ENCODE measurements around the gene BCKDHA. TPM values are rescaled to one million over a fixed set of nuclear protein-coding genes. Genes with fewer than 3 reads are reported as not detected.

The BCKDHA gene
- total and polyA plus RNA-seq, 2 of the 4 experiments (the other 2 are of a cell fraction): 7.6 to 7.7 TPM

DNA sequence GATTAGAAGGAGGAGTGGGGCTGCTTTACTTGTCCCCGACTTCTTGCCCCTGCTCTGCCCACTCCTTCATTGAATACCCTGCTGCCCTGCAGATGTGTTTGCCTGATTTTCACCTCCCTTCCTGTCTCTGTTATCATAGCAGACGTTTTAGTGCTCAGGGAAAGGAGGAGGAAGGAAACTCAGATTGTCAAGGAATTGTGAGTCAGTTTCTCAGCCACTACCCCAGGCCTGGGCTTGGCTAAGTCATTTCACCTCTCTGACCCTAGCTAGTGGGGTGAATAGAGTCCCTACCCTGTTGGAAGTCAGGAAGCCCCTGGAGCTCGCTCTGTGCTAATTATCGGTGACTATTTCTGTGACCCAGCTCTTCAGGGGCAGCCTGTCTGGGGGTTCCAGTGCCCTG lies 3.9 kb downstream of the BCKDHA start:
- H3K4ac ChIP-seq (ENCODE audit: low read depth, low read length): no peak overlapping the region
- TF ChIP-seq BHLHE40 (IDR thresholded peaks at IDR 0.05; ENCODE audit: low read depth, low read length) (no peak), RAD21 (IDR thresholded peaks at IDR 0.05; ENCODE audit: low read length) (no peak), CHD1 (IDR thresholded peaks at IDR 0.05; ENCODE audit: low read depth, low read length) (no peak), ELK1 (IDR thresholded peaks at IDR 0.05; ENCODE audit: borderline replicate concordance, low read depth, low read length) (no peak), MAFK (IDR thresholded peaks at IDR 0.05; ENCODE audit: low read depth, low read length) (no peak), RCOR1 (IDR thresholded peaks at IDR 0.05; ENCODE audit: insufficient replicate concordance, low read length) (no peak), SMC3 (IDR thresholded peaks at IDR 0.05; ENCODE audit: low read depth, low read length) (no peak), FOS (IDR thresholded peaks at IDR 0.05; ENCODE audit: low read depth, low read length) (no peak), POLR2A (IDR thresholded peaks at IDR 0.05; ENCODE audit: low read depth, low read length) (no peak), USF2 (IDR thresholded peaks at IDR 0.05; ENCODE audit: low read depth, low read length) (no peak)
- no peak overlapping the region for H2BK5ac ChIP-seq (ENCODE audit: low read depth, low read length, poor library complexity, severe bottlenecking)
- dilution Hi-C loops (cut with HindIII; ENCODE audit: low sequenced_read_pairs, unreplicated experiment): no loop called here
- no peak overlapping the region for H3K14ac ChIP-seq (replicated peaks; ENCODE audit: low read depth, low read length)
- in situ Hi-C loops (cut with MboI; ENCODE audit: low sequenced_read_pairs): no loop called here
- no peak overlapping the region for H2BK120ac ChIP-seq (ENCODE audit: low read depth, low read length)
- H3K27ac ChIP-seq (ENCODE audit: insufficient read depth, low read length): no peak overlapping the region
- ATAC-seq (ENCODE audit: low read depth) (no peak), DNase-seq (no peak)
- H3K27me3 ChIP-seq (ENCODE audit: control insufficient read depth, insufficient read depth, low read length): no peaks in the 10 kb centered on the region
- POLR2A ChIA-PET (ENCODE audit: unreplicated experiment): no interaction called here
- H3K9ac ChIP-seq (ENCODE audit: low read depth, low read length): no peak overlapping the region
- no peak overlapping the region for H3K18ac ChIP-seq (ENCODE audit: low read depth, low read length)
- no peak overlapping the region for H2BK15ac ChIP-seq (ENCODE audit: low read depth, low read length)
- H2BK20ac ChIP-seq (ENCODE audit: low read depth, low read length): no peak overlapping the region
- no peak overlapping the region for H4K5ac ChIP-seq (ENCODE audit: low read depth, low read length)
- BruUV-seq (replicated peaks): no TSS peak
- no peak overlapping the region for H3K56ac ChIP-seq (ENCODE audit: extremely low read depth, insufficient read depth, low read length)
- no peak overlapping the region for H3K23ac ChIP-seq (ENCODE audit: low read depth, low read length)
- peaks cover 23 to 36% of the 10 kb centered on the region in 2 experiments for H3K79me1 ChIP-seq (ENCODE audit: low read depth in 1 of 2, low read length in 2 of 2)
- no peak overlapping the region for H2AK5ac ChIP-seq (ENCODE audit: low read depth, low read length)
- intact Hi-C loops (cut with micrococcal nuclease): no loop called here
- H3K4me2 ChIP-seq (ENCODE audit: low read depth, low read length): no peak overlapping the region
- peaks cover 4% of the 10 kb centered on the region; the same call in 1 of the 2 replicates for H3K4me1 ChIP-seq (ENCODE audit: control insufficient read depth, insufficient read depth, low read length)
- H4K91ac ChIP-seq (ENCODE audit: insufficient read depth, low read depth, low read length): no peak overlapping the region
- 0 out of 2 replicates have a peak, but pooled peaks cover 5% of the 10 kb centered on the region for H3K36me3 ChIP-seq (ENCODE audit: control insufficient read depth, insufficient read depth, low read length)
- whole genome bisulfite sequencing, 2 experiments (ENCODE audit: extremely low coverage in 2 of 2, insufficient read length in 1 of 2): no CpG with 5 or more reads among the region's 4 CpGs
- no peak overlapping the region for H4K8ac ChIP-seq (ENCODE audit: low read depth in 2 of 2, low read length in 2 of 2)
- H2AFZ ChIP-seq (replicated peaks; ENCODE audit: low read length, poor library complexity): no peak overlapping the region
- H4K20me1 ChIP-seq (ENCODE audit: insufficient read depth, low read length): no peaks in the 10 kb centered on the region
- CTCF ChIA-PET: no interaction called here
- H2AK9ac ChIP-seq (replicated peaks; ENCODE audit: low read depth, low read length, poor library complexity): no peak overlapping the region
- H3K9me1 ChIP-seq (ENCODE audit: insufficient read depth, low read length): peaks cover 15% of the 10 kb centered on the region; the same call in 1 of the 2 replicates
- no peak overlapping the region for H3K4me3 ChIP-seq (ENCODE audit: insufficient read depth, low read depth, low read length)
- no peaks in the 10 kb centered on the region for H3K9me3 ChIP-seq (ENCODE audit: control insufficient read depth, insufficient read depth, low read length)
